ENCODE results near the gene FOXL2.
A peak's percentile ranks its signal among the peaks of the same experiment; 100 is the strongest.

Gene FOXL2

GRCh38 chr3:138946663-138947494, at the start of gene FOXL2, which contains the start of gene FOXL2NB:
Gene FOXL2 (minus strand): TSS chr3:138947137. CDS start chr3:138946722, 415 bp downstream.
Gene FOXL2NB (plus strand): TSS chr3:138947217. CDS start chr3:138947365, 148 bp downstream.
- no peak for DNase-seq

DNA sequence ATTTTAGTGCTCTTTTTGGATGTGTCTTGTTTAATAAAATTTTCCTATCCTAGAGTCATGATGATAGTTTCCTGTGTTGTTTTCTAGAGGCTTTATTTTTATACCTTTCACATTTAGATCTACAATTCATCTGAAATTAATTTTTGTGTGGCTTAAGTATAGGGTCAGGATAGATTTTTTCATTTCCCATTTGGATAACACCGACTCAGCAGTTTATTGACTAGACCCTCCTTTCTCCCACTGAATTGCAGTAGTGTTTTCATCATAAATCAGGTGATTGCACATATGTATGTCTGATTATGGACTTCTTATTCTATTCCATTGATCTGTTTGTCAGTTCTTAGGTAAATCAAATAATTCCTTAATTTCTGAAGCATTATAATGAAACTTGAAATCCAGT, 48.8 kb upstream of the FOXL2 start:
- no peak for DNase-seq

GRCh38 chr3:138987181-138987580, 40.2 kb upstream of the FOXL2 start:
- no peak for DNase-seq

DNA sequence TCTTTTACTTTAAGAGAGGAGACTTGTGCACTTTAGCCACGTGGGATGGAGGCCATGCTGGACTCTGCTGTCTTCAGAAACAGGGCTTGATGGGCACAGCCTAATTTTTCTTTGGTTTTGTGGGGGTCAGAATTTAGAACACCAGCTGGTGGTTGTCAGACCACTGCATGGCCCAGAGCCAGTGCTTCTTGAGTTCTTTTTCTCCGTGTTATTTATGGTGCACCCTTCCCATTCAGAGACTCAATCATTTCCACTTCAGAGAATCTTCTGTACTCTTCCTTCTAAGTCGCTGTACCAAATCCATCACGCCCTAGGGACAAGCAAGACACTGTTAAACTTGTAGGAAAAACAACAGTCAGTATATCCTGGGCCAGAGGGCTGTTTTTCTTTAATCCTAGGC, 39.0 kb upstream of the FOXL2 start:
- DNase-seq: no peak

DNA sequence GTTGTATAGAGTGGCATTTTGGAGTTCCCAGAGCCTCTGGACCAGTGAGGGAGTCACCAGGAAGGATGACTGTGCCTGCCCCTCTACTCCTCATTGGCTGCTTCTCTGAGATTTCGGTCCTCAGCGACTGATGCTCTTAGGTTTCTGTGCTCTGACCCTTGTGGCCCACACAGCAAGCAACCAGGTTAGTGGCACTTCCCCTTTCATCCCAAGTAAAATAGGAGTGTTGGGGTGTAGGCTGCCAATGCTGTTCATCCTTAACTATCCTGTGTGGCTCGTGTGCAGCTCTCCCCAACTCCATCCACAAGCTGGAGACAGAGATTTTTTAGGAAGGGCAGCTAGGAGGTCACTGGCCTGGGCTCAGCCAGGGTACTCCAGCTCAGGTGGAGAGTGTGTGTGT, 37.9 kb upstream of the FOXL2 start:
- DNase-seq: no peak

- no peak for DNase-seq
Measured at GRCh38 chr3:138976047-138976446, 29.1 kb upstream of the FOXL2 start.

DNA sequence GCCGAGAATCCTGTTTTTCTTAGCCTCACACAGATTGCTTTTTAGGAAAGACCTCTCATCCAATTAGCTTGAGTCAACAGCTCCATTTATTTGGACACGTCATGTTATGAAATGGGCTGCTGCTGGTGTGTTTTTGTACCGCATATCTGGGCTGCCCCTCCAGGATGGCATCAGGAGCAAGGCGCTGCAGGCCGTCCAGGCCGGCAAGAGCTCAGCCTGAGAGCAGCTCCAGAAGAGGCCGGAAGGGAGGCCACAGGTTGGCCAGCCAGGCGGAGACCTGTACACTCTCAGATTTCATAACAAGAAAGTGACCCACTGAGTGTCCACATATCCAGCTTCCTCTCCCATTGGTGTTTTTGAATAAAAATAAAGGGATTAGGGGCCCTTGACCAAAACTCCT, 28.4 kb upstream of the FOXL2 start:
- no peak for DNase-seq

DNA sequence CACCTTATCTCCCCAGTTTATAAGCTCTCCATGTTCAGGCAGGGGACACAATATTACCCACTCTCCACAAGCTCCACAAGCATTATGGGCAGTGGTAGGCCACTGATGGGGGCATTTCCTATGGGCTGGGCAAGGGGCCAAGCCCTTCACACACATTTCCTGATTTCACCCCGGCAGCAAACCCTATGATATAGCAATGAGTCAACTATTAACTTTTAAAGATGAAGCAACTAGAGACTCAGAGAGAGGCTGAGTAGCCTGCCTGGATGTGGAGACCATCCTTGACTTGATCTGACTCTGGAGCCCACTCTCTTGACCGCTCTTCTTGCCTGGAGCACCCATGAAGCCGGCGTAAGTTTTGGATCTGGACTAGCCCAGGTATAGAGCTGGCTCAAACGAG, 27.5 kb upstream of the FOXL2 start:
- DNase-seq: no peak

GRCh38 chr3:138972941-138973340, 26.0 kb upstream of the FOXL2 start:
- DNase-seq: no peak

DNA sequence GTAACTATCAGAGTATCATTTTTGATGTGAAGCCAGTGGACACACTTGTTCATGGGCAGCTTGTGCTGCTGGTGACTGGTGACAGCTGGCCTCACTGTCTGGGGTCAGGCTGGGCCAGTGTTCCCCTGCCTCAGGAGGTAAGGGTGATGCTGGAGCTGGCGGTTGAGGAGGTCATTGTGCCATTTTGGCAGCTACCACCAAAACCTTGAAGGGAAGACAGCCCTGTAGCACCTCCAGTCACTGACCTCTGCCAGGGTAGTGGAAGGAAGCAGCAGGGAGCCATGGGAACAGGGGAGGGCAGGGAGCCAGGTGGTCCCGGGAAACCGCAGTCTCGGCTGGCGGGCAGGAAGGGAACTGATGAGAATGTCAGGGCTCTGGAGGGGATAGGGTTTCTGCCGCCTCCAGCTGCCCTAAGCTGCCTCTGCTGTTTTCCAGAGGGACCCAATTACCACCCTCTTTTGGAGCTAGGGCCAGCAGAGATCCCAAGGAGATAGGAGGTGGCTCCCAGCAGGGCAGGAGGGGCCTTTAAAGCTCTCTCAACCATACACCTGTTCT, 24.9 kb upstream of the FOXL2 start:
- no peak for DNase-seq

DNA sequence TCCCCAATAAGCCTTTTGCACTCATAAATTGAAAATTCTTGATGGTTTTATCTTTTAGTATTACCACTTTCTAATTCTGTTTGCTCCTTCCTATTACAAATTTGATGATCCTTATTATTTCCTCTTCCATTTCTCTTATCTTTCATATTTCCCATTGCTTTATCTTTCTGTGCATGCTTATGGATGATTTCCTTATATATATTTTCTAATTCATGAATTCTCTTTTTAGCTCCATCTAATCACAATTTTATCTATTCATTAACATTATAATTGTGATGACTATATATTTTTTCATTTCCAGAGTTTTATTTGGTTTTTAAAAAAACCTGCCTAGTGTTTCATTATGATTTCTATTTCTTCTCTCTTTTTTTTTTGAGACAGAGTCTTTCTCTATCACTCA, 18.0 kb upstream of the FOXL2 start:
- DNase-seq: no peak

GRCh38 chr3:138964264-138964663, 17.3 kb upstream of the FOXL2 start:
- DNase-seq: no peak

DNA sequence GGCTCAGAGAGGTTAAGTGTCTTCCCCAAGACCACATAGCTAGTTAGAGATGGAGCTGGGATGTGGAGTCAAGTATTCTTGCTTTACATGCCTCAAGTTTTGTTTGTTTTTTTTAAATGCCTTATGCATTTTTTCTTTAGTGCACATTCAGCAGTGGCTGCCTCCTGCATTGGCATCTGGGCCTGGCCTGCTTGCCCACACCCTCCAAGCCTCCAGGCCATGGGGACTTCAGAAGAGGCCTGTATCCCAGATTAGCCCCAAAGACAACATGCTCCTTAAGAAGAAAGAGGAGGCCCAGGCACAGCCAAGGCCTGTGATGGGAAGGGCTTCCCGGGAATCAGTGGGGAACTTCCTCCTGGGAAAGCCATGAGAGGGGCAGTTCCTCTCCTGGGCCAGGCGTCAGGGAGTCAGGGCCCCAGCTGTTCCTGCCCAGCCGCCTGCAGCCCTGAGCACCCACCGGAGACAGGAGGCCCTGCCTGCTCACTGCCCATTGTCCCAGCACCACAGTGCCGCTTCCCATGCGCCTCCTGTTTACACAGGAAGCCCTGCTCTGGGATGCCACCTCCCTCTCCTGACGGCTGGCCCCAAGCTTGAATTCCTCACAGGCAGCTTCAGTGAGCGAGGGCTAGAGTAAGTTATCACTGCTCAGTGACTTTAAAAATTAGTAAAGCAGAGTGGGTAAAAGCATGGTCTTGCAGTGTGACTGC, 16.1 kb upstream of the FOXL2 start:
- DNase-seq: no peak

DNA sequence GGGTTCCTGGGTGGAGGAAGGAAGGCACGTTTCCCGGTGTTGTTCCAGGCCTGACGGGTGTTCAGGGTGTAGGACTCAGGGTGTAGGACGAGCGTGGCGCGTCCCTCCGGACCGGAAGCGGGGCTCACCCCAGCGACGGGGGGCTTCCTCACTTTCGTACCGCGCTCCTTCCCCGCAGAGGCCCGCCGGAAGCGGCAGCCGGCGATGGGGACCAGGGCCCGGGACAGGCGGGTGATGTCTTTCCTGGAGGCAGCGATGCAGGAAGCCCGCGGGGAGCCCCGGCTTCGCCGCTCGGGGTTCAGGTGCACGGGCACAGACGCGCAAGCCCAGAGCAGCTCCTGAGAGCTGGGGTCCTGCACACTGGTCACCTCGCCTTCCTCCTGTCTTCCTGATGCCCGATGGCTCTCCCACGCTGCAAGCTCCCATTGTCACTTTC, 13.5 kb upstream of the FOXL2 start:
- no peak for DNase-seq

DNA sequence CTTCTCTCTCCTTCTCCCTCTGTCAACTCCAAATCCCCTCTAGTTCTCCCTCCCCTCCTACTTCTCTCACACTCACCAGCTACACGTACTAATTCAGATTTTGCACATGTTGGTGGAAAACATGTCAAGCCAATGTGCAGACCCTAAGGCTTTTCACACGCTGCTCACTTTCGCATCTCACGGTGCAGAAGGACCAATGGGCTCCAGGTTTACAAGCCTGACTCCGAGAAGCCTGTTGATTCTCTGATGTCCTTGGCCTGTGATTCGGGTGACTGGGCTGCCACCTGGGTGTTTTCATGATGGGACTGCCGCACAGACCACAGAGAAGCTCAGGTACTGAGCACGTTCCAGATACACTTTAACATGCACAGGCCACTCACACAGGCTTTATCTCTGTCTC, 3.8 kb upstream of the FOXL2 start:
- DNase-seq: no peak

DNA sequence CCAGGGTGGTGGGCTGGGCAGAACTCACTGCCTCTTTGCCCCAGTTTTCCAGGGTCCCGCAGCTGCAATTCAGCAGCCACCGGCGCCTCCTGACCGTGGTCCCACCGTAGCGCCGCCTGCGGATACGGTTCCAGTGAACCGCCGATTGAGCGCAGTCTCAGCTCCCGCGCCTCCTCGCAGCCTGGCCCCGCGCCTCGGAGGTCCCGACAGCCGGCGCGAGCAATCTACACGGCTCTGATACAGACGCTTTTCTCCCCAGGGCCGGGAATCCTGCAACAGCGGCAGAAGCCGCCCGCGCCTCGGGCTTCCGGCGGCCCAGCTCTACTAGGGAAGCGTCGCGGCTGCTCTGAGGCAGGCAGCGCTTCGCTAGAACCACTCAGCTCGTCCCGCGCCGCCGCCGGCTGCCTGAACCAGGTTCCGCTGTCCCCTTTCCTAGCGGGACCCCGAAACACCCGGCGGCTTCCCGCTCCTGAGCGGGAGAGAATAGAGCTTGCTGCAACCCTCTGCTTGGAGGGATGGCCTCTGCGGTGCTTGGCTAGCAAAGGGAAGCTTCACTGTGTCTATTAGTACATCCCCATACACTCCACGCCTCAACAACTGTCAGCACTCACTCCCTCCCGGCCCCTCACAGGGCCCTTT, 3.2 kb upstream of the FOXL2 start:
- peak in 3 of 56 donors; percentile 14 to 24 (median 21) for DNase-seq

DNA sequence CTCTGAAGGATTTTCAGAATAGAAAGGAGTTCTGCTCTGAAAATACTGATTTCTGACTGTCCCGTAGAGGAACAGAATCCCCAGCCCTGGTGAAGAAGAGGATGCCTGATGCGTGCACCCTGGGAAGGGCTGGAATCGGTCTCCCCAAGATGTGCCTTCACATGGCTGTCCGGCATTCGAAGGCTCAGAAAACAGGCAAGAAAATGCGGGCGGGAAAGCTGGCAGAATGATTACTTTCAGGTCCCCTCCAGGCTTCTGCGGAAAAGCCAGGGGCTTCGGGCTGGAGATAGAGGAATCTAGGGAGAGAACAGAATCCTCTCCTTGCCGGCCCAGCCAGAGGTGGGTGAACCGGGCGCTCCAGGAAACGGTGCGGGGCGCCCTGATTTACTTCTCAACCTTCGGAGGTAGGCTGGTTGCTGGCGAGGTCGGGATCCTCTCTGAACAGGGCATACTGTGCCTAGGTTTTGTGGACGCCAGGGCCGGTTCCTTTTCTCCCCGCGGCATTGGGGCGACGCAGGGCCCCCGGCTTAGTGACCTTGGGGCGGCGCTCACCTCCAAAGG, 2.6 kb upstream of the FOXL2 start:
- DNase-seq: no peak

GRCh38 chr3:138949002-138949418, 2.1 kb upstream of the FOXL2 start:
- no peak for DNase-seq

DNA sequence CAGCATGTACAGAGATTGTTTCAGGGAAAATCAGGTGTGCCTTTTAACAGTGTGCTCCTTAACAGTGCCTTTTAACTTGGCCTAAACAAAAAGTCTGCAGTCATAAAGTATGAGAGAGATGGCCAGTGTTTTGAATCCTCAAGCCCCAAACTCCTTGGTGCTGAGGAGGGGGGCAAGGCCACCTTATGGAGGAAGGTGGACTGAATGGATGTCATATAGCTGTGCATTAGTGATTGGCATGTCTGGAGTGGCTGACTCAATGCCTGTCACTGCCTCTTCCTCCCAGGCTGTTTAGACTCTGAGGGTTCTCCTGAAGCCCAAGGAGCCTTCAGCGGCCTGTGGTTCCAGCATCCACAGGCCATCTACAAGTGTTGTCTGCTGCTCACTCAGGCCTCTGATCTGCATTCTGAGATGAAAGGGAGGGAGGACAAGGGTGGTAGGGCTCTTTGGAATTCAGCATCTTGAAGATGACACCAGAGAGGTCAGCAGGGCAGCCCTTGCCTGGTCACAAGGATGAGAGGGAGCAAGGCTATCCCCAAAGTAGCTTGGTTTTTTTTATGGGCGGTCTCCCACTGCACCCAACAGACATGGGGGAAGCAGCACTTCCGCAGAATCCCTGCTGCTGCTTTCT, 1.5 kb upstream of the FOXL2 start:
- no peak for DNase-seq

- no peak for DNase-seq
Measured at GRCh38 chr3:138947495-138948121, 671 bp upstream of the FOXL2 start.

All from nucleus accumbens (tissue), 56 donors.